Measurements from ENCODE around the gene LRMDA. TPM values are rescaled to one million over a fixed set of nuclear protein-coding genes. Genes with fewer than 3 reads are reported as not detected.

LRMDA gene
- total and polyA plus RNA-seq, 2 of the 8 experiments (the other 6 are each of a cell fraction or from before 2014, with no cell fraction given): 0.86 to 2.8 TPM

- no peak overlapping the region for H3K4ac ChIP-seq (replicated peaks; ENCODE audit: insufficient read length, low read depth, low read length)
- no peak overlapping the region for H3K18ac ChIP-seq (ENCODE audit: extremely low read depth, low read length)
- no peaks in the 10 kb centered on the region for H3K79me2 ChIP-seq (ENCODE audit: control insufficient read depth in 1 of 2, insufficient read depth in 2 of 2, low read length in 2 of 2)
- no peak overlapping the region for H3K56ac ChIP-seq (replicated peaks; ENCODE audit: insufficient read length, low read depth, low read length)
- TF ChIP-seq SP1 (IDR thresholded peaks at IDR 0.05; ENCODE audit: low read depth, low read length) (no peak), SIX5 (IDR thresholded peaks at IDR 0.05; ENCODE audit: low read depth, low read length) (peak; percentile 16; the same call in 1 of the 2 replicates)
- TF ChIP-seq, protein P1, sequence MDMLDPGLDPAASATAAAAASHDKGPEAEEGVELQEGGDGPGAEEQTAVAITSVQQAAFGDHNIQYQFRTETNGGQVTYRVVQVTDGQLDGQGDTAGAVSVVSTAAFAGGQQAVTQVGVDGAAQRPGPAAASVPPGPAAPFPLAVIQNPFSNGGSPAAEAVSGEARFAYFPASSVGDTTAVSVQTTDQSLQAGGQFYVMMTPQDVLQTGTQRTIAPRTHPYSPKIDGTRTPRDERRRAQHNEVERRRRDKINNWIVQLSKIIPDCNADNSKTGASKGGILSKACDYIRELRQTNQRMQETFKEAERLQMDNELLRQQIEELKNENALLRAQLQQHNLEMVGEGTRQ (IDR thresholded peaks at IDR 0.05; ENCODE audit: low read length): peak; percentile 56; the same call in 1 of the 2 replicates
- H3K9me3 ChIP-seq (ENCODE audit: insufficient read depth in 2 of 2, low read depth in 1 of 2, low read length in 1 of 2): no peaks in the 10 kb centered on the region
- H3K27me3 ChIP-seq (replicated peaks in 1 of 4; ENCODE audit: control insufficient read depth in 3 of 4, extremely low read depth in 1 of 4, insufficient read depth in 3 of 4, low read length in 3 of 4): no peaks in the 10 kb centered on the region
- H3K4me2 ChIP-seq (ENCODE audit: insufficient read depth in 1 of 2, low read depth in 2 of 2, low read length in 2 of 2): no peak overlapping the region; a peak in 1 of 4 replicates
- no peak for FAIRE-seq
- no peak overlapping the region for H3K14ac ChIP-seq (ENCODE audit: insufficient read length)
- no peak overlapping the region for H4K8ac ChIP-seq (ENCODE audit: extremely low read depth, insufficient read depth, low read length)
- no peaks in the 10 kb centered on the region for H3K23me2 ChIP-seq (ENCODE audit: low read depth, low read length)
- ChIA-PET POLR2A (ENCODE audit: partially characterized antibody) (no interaction called here), CTCF (ENCODE audit: partially characterized antibody) (interaction anchor here (0.8 to 1.1 kb wide), 2 partner anchors 11 to 154 kb away, joined by 3 read pairs; no protein-coding TSS in a partner anchor)
- H4K20me1 ChIP-seq (replicated peaks in 1 of 2; ENCODE audit: control insufficient read depth in 1 of 2, insufficient read depth in 2 of 2, low read length in 2 of 2): no peaks in the 10 kb centered on the region
- peak overlapping the region; percentile 98 for H2AFZ ChIP-seq (ENCODE audit: low read length)
- H3K36me3 ChIP-seq (ENCODE audit: control insufficient read depth in 2 of 4, insufficient read depth in 4 of 4, low read length in 3 of 4): no peaks in the 10 kb centered on the region
- no peak overlapping the region for H2BK5ac ChIP-seq (ENCODE audit: low read depth, low read length)
- H2BK120ac ChIP-seq (replicated peaks; ENCODE audit: low read depth, low read length): no peak overlapping the region
- WGBS, 2 experiments (ENCODE audit: extremely low coverage in 1 of 2, insufficient coverage in 1 of 2, insufficient read length in 1 of 2, insufficient replicate concordance in 2 of 2, low coverage in 1 of 2, low lambda C conversion rate in 2 of 2, missing lambda C conversion rate in 1 of 2): 91% methylated on average over 2 of the region's 2 CpGs; no CpG with 5 or more reads in 1 of the 2 experiments
- no peak overlapping the region for H3K23ac ChIP-seq (ENCODE audit: insufficient read length)
- H3K4me3 ChIP-seq (ENCODE audit: extremely low read depth in 1 of 4, insufficient read depth in 2 of 4, low read depth in 3 of 4, low read length in 4 of 4): no peak overlapping the region
- no peaks in the 10 kb centered on the region for H3K4me1 ChIP-seq (replicated peaks in 1 of 4; ENCODE audit: control insufficient read depth in 3 of 4, insufficient read depth in 4 of 4, low read length in 3 of 4)
- H2AK5ac ChIP-seq (ENCODE audit: low read depth, low read length): no peak overlapping the region
- H3K9ac ChIP-seq (replicated peaks in 1 of 4; ENCODE audit: extremely low read depth in 1 of 4, low read depth in 3 of 4, low read length in 3 of 4): no peak overlapping the region
- no peak overlapping the region for H4K5ac ChIP-seq (ENCODE audit: insufficient read length, low read depth, low read length)
- H2BK12ac ChIP-seq (ENCODE audit: low read depth, low read length): no peak overlapping the region
- no peak overlapping the region for H2BK15ac ChIP-seq (ENCODE audit: low read length)
- H2BK20ac ChIP-seq (ENCODE audit: low read length): no peak overlapping the region
- H4K91ac ChIP-seq (replicated peaks; ENCODE audit: insufficient read length, low read length): no peak overlapping the region
- DNase-seq (ENCODE audit: low read depth in 1 of 2, low spot score in 2 of 2): no peak
- no peaks in the 10 kb centered on the region for H3K79me1 ChIP-seq (ENCODE audit: low read depth, low read length)
- H3K27ac ChIP-seq (ENCODE audit: low read depth, low read length): no peak overlapping the region
Measured at GRCh38 chr10:75956624-75957023, 525.2 kb downstream of the LRMDA start.
